ENCODE data around the gene DUS3L.
"Not testable (repeated sequence)": the region's sequence is repeated elsewhere in the genome, so short reads cannot be mapped to it uniquely, and the experiment has no call there.

DUS3L gene

GRCh38 chr19:5767949-5768348 lies 23.0 kb downstream of the DUS3L start:
- no peak for DNase-seq

- no peak for DNase-seq
Observed at GRCh38 chr19:5765220-5765619, 25.7 kb downstream of the DUS3L start.

GRCh38 chr19:5762608-5763217 lies 28.2 kb downstream of the DUS3L start:
- DNase-seq = no peak

GRCh38 chr19:5753743-5754142 lies 37.2 kb downstream of the DUS3L start:
- no peak for DNase-seq

- DNase-seq = no peak
Observed at GRCh38 chr19:5751709-5752108, 39.3 kb downstream of the DUS3L start.

GRCh38 chr19:5749505-5749904 lies 41.5 kb downstream of the DUS3L start:
- no peak for DNase-seq

- DNase-seq = not testable (repeated sequence)
Observed at GRCh38 chr19:5748920-5749319, 42.0 kb downstream of the DUS3L start.

GRCh38 chr19:5744999-5745398 lies 46.0 kb downstream of the DUS3L start:
- DNase-seq = not testable (repeated sequence)

- peak; percentile 56 for DNase-seq
Observed at GRCh38 chr19:5743630-5744029, 47.3 kb downstream of the DUS3L start.

GRCh38 chr19:5742051-5742450 lies 48.9 kb downstream of the DUS3L start:
- no peak for DNase-seq

- DNase-seq = no peak
Observed at GRCh38 chr19:5738423-5738822, 52.5 kb downstream of the DUS3L start.

All from islet precursor cell (in vitro differentiated cells).